ENCODE data around the gene HLA-DMA. TPM values are rescaled to one million over a fixed set of nuclear protein-coding genes. Genes with fewer than 3 reads are reported as not detected.

The HLA-DMA gene
- total RNA-seq, 1 experiment from 2014 or later: 2.8 TPM

- in situ Hi-C loops (cut with HindIII; ENCODE audit: low pct_unique_long_range_greater_than_20kb, low sequenced_read_pairs): no loop called here
- H3K36me3 ChIP-seq (ENCODE audit: control insufficient read depth, insufficient read depth, low read length): no peaks in the 10 kb centered on the region
- ChIA-PET POLR2A (interaction anchor here (0.6 to 0.7 kb wide), 3 partner anchors 18 to 125 kb away, joined by 4 to 10 read pairs (median 5); no protein-coding TSS in a partner anchor), CTCF (interaction anchor here (2.4 kb wide), 1 partner anchor 29 kb away, joined by 10 read pairs; no protein-coding TSS in a partner anchor)
- H3K9me3 ChIP-seq (ENCODE audit: control insufficient read depth, insufficient read depth, low read depth, low read length): no peaks in the 10 kb centered on the region
- no peak overlapping the region for H3K27ac ChIP-seq (ENCODE audit: low read length)
- no peaks in the 10 kb centered on the region for H3K4me1 ChIP-seq (ENCODE audit: control insufficient read depth, insufficient read depth, low read length)
- ATAC-seq (no peak; the same call in 1 of the 2 replicates), DNase-seq (ENCODE audit: low read depth, low spot score) (no peak)
- no peak for TF ChIP-seq REST (IDR thresholded peaks at IDR 0.05; ENCODE audit: insufficient read depth in 1 of 2, low read depth in 2 of 2, low read length in 1 of 2)
- TF ChIP-seq CTCF (IDR thresholded peaks at IDR 0.05): peak; percentile 58
- TF ChIP-seq TCF7L2 (IDR thresholded peaks at IDR 0.05; ENCODE audit: low read depth, low read length): no peak
- TF ChIP-seq POLR2AphosphoS5 (IDR thresholded peaks at IDR 0.05; ENCODE audit: low read depth, low read length): no peak
- no peak for TF ChIP-seq SIN3A (IDR thresholded peaks at IDR 0.05; ENCODE audit: borderline replicate concordance, insufficient read depth, low read depth, low read length)
- no TSS peak for BruUV-seq (replicated peaks)
- H3K27me3 ChIP-seq (ENCODE audit: control insufficient read depth, insufficient read depth, low read length): no peaks in the 10 kb centered on the region
- no peak overlapping the region for H3K4me3 ChIP-seq (ENCODE audit: low read depth in 2 of 2, low read length in 2 of 2)
- intact Hi-C loops (cut with micrococcal nuclease; ENCODE audit: unreplicated experiment): no loop called here
Observed at GRCh38 chr6:32954986-32955802, 2.3 kb upstream of the HLA-DMA start.

- ChIA-PET CTCF (interaction anchor here (1.5 to 2.4 kb wide), 4 partner anchors 11 to 30 kb away, joined by 3 to 10 read pairs (median 4); no protein-coding TSS in a partner anchor), POLR2A (interaction anchor here (1.8 kb wide), 1 partner anchor 18 kb away, joined by 8 read pairs; no protein-coding TSS in a partner anchor)
- no peaks in the 10 kb centered on the region for H3K4me1 ChIP-seq (ENCODE audit: control insufficient read depth, insufficient read depth, low read length)
- no peak for DNase-seq (ENCODE audit: low read depth, low spot score)
- no TSS peak for BruUV-seq (replicated peaks)
- no peak for ATAC-seq
- TF ChIP-seq TCF7L2 (IDR thresholded peaks at IDR 0.05; ENCODE audit: low read depth, low read length): no peak
- no peak for TF ChIP-seq REST (IDR thresholded peaks at IDR 0.05; ENCODE audit: insufficient read depth in 1 of 2, low read depth in 2 of 2, low read length in 1 of 2)
- no peak for TF ChIP-seq CTCF (IDR thresholded peaks at IDR 0.05)
- no peak for TF ChIP-seq POLR2AphosphoS5 (IDR thresholded peaks at IDR 0.05; ENCODE audit: low read depth, low read length)
- no peak for TF ChIP-seq SIN3A (IDR thresholded peaks at IDR 0.05; ENCODE audit: borderline replicate concordance, insufficient read depth, low read depth, low read length)
- no peaks in the 10 kb centered on the region for H3K27me3 ChIP-seq (ENCODE audit: control insufficient read depth, insufficient read depth, low read length)
- intact Hi-C loops (cut with micrococcal nuclease; ENCODE audit: unreplicated experiment) (no loop called here), in situ Hi-C loops (cut with HindIII; ENCODE audit: low pct_unique_long_range_greater_than_20kb, low sequenced_read_pairs) (no loop called here)
- no peak overlapping the region for H3K27ac ChIP-seq (ENCODE audit: low read length)
- H3K4me3 ChIP-seq (ENCODE audit: low read depth in 2 of 2, low read length in 2 of 2): no peak overlapping the region
- no peaks in the 10 kb centered on the region for H3K9me3 ChIP-seq (ENCODE audit: control insufficient read depth, insufficient read depth, low read depth, low read length)
- H3K36me3 ChIP-seq (ENCODE audit: control insufficient read depth, insufficient read depth, low read length): no peaks in the 10 kb centered on the region
Observed at GRCh38 chr6:32954267-32954666, 1.4 kb upstream of the HLA-DMA start.
